Panc1 (cell line): ENCODE results near the gene MLST8. TPM values are rescaled to one million over a fixed set of nuclear protein-coding genes. Genes with fewer than 3 reads are reported as not detected.

Experiments
- ATAC-seq: fragments of 200-7000 bp; cut with Tn5 transposase; 2 replicates; pipeline ENCODE4 v1.9.1; 2020; ENCODE audit warnings: mild to moderate bottlenecking, moderate library complexity
- BruUV-seq: library from RNA; stranded (reverse); fragments of 400-500 nt; replicated peaks from 2 replicates; lab custom pipeline; 2021; lab: Mats Ljungman, UMichigan
- CTCF ChIA-PET: fragments of 300-600 bp; sonication (Branson Sonifier 250); formaldehyde crosslinking; loops from one replicate; lab custom pipeline; 2022; ENCODE audit warnings: antibody characterized with exemption; lab: Charles Lee
- POLR2A ChIA-PET: fragments of 300-600 bp; sonication (Branson Sonifier 250); formaldehyde crosslinking; loops from one replicate; lab custom pipeline; 2022; ENCODE audit warnings: antibody characterized with exemption; lab: Charles Lee
- DNase-seq: peaks from one replicate; pipeline ENCODE4 v3.0.0-alpha.2; 2010; ENCODE audit warnings: low read depth, low spot score
- H3K27ac ChIP-seq: 2 replicates; pipeline ENCODE4 v1.5.1; 2011; ENCODE audit warnings: mild to moderate bottlenecking, low read length, inconsistent platforms
- H3K27me3 ChIP-seq: fragments of 200-500 bp; sonication (Bioruptor generic); 2 replicates; pipeline ENCODE4 v1.6.0; 2014; ENCODE audit warnings: low read length, inconsistent platforms; ENCODE audit not compliant: control insufficient read depth, insufficient read depth
- H3K36me3 ChIP-seq: fragments of 200-500 bp; sonication (Bioruptor generic); 2 replicates; pipeline ENCODE4 v1.5.1; 2014; ENCODE audit warnings: inconsistent platforms, mild to moderate bottlenecking, low read length, moderate library complexity; ENCODE audit not compliant: control insufficient read depth, insufficient read depth
- H3K4me1 ChIP-seq: 2 replicates; pipeline ENCODE4 v1.5.1; 2011; ENCODE audit warnings: inconsistent platforms, mild to moderate bottlenecking, low read length, moderate library complexity; ENCODE audit not compliant: control insufficient read depth, insufficient read depth
- H3K4me3 ChIP-seq, 2 experiments: 2 replicates each; pipeline ENCODE4 v1.5.1; 2011 to 2012; ENCODE audit warnings: low read depth in 2 of 2, low read length in 2 of 2, mild to moderate bottlenecking in 2 of 2, inconsistent platforms in 1 of 2, moderate library complexity in 1 of 2
- H3K9me3 ChIP-seq: fragments of 200-500 bp; sonication (Bioruptor generic); 2 replicates; pipeline ENCODE4 v1.5.1; 2014; ENCODE audit warnings: low read depth, mild to moderate bottlenecking, inconsistent platforms, low read length, moderate library complexity; ENCODE audit not compliant: control insufficient read depth, insufficient read depth
- POLR2AphosphoS5 ChIP-seq: IDR thresholded peaks from 2 replicates; pipeline ENCODE4 v1.6.1; 2012; ENCODE audit warnings: mild to moderate bottlenecking, low read depth, low read length, moderate library complexity
- SIN3A ChIP-seq: IDR thresholded peaks from 2 replicates; pipeline ENCODE4 v1.6.1; 2012; ENCODE audit warnings: low read depth, mild to moderate bottlenecking, low read length, moderate library complexity, borderline replicate concordance; ENCODE audit not compliant: insufficient read depth
- TCF7L2 ChIP-seq: IDR thresholded peaks from 2 replicates; pipeline ENCODE4 v1.6.1; 2011; ENCODE audit warnings: mild to moderate bottlenecking, low read depth, low read length, inconsistent platforms
- in situ Hi-C: cut with HindIII; loops from 2 replicates; pipeline ENCODE4 v1.10.0; 2016; ENCODE audit warnings: low sequenced_read_pairs, low pct_unique_long_range_greater_than_20kb
- intact Hi-C: fragments of 100-400 bp; cut with micrococcal nuclease; formaldehyde crosslinking; loops from one replicate; pipeline ENCODE4 v1.10.0; 2022; ENCODE audit not compliant: unreplicated experiment
- total RNA-seq: library from RNA; stranded (reverse); gene quantifications from one replicate; pipeline ENCODE4 v1.2.1, GENCODE V29; 2021; ENCODE audit not compliant: unreplicated experiment
- TF ChIP-seq, protein P1 (sequence below), 2 experiments: IDR thresholded peaks; 2 replicates each; pipeline ENCODE4 v1.6.1; 2011 to 2012; ENCODE audit warnings: low read depth in 2 of 2, control low read depth in 1 of 2, low read length in 1 of 2, mild to moderate bottlenecking in 1 of 2, moderate library complexity in 1 of 2; ENCODE audit not compliant: insufficient read depth in 1 of 2
- TF ChIP-seq, protein P2 (sequence below): fragments of 450-650 bp; IDR thresholded peaks from 2 replicates; pipeline ENCODE4 v1.5.1; 2017; ENCODE audit warnings: mild to moderate bottlenecking

Gene MLST8
- total RNA-seq, 1 experiment from 2014 or later = 91.1 TPM

DNA sequence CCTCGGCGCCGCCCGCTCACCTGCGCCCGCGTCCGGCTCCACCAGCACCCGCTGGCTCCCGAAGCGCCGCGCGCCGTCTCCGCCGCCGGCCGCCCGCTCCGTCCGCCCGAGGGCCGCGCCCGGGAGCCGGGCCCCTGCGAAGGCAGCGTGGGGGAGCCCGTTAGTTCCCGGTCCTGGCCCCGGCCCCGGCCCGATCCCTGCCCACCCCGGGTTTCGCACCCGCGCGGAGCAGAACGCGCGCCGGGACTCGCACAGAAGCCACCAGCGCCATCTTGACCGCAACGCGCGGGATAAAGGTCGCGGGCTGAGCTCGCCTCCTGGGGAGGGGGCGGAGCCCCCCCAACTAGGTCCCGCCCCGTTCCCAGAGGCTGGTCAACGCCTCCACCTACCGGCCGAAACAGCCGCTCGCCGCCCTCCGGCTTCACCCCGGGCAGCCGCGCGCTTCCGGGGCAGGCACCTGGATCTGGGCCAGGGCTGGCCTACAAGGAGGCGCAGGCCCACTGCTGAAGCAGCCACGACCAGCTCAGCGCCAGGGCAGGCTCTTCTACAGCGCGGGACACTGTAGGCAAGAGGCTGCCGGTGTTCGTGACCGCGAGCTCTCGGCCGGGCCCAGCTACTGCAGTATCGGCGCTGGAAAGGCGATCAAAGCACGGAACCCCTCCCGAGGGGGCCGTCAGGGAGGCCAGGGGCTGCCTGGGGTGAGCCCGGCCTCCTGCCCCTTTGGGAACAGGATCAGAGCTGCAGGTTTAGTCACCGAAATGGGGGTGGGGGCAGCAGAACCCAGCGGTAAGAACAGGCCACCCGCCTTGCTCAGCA is 46.2 kb downstream of the MLST8 start, which contains the start of gene ECI1:
Gene ECI1 (minus strand): TSS at position 292 of the 816 bp plus-strand sequence. CDS start 21 bp downstream, at position 271.
- BruUV-seq = no TSS peak
- ATAC-seq (peak; percentile 90), DNase-seq (peak; percentile 64)
- intact Hi-C loops (no loop called here), in situ Hi-C loops (no loop called here)
- POLR2A ChIA-PET = interaction anchor here (0.5 to 1.2 kb wide), 5 partner anchors 13 to 326 kb away, joined by 3 to 14 read pairs (median 3); partner anchors contain the start of genes PGP and TRAF7
- peak within 1 kb of the TSS; percentile 90 for H3K27ac ChIP-seq
- peaks cover under 1% of the 10 kb centered on the region; the same call in 1 of the 2 replicates for H3K36me3 ChIP-seq
- peaks cover 22% of the 10 kb centered on the region for H3K4me1 ChIP-seq
- H3K4me3 ChIP-seq = peak within 1 kb of the TSS; percentile 73 to 87
- CTCF ChIA-PET = interaction anchor here (0.5 to 1.0 kb wide), 4 partner anchors 56 to 217 kb away, joined by 3 to 4 read pairs (median 4); no protein-coding TSS in a partner anchor
- H3K9me3 ChIP-seq = no peaks in the 10 kb centered on the region
- TF ChIP-seq SIN3A (peak; percentile 61; the same call in 1 of the 2 replicates), TCF7L2 (peak; percentile 90), POLR2AphosphoS5 (peak; percentile 97)
- TF ChIP-seq, protein P1, sequence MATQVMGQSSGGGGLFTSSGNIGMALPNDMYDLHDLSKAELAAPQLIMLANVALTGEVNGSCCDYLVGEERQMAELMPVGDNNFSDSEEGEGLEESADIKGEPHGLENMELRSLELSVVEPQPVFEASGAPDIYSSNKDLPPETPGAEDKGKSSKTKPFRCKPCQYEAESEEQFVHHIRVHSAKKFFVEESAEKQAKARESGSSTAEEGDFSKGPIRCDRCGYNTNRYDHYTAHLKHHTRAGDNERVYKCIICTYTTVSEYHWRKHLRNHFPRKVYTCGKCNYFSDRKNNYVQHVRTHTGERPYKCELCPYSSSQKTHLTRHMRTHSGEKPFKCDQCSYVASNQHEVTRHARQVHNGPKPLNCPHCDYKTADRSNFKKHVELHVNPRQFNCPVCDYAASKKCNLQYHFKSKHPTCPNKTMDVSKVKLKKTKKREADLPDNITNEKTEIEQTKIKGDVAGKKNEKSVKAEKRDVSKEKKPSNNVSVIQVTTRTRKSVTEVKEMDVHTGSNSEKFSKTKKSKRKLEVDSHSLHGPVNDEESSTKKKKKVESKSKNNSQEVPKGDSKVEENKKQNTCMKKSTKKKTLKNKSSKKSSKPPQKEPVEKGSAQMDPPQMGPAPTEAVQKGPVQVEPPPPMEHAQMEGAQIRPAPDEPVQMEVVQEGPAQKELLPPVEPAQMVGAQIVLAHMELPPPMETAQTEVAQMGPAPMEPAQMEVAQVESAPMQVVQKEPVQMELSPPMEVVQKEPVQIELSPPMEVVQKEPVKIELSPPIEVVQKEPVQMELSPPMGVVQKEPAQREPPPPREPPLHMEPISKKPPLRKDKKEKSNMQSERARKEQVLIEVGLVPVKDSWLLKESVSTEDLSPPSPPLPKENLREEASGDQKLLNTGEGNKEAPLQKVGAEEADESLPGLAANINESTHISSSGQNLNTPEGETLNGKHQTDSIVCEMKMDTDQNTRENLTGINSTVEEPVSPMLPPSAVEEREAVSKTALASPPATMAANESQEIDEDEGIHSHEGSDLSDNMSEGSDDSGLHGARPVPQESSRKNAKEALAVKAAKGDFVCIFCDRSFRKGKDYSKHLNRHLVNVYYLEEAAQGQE (IDR thresholded peaks at IDR 0.05; ENCODE audit: insufficient read depth in 1 of 2, low read depth in 2 of 2, low read length in 1 of 2) = peak in 1 of 2 experiments; percentile 62; a peak in 1 of 4 replicates
- TF ChIP-seq, protein P2, sequence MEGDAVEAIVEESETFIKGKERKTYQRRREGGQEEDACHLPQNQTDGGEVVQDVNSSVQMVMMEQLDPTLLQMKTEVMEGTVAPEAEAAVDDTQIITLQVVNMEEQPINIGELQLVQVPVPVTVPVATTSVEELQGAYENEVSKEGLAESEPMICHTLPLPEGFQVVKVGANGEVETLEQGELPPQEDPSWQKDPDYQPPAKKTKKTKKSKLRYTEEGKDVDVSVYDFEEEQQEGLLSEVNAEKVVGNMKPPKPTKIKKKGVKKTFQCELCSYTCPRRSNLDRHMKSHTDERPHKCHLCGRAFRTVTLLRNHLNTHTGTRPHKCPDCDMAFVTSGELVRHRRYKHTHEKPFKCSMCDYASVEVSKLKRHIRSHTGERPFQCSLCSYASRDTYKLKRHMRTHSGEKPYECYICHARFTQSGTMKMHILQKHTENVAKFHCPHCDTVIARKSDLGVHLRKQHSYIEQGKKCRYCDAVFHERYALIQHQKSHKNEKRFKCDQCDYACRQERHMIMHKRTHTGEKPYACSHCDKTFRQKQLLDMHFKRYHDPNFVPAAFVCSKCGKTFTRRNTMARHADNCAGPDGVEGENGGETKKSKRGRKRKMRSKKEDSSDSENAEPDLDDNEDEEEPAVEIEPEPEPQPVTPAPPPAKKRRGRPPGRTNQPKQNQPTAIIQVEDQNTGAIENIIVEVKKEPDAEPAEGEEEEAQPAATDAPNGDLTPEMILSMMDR = no peak; the same call in 1 of the 2 replicates
- no peaks in the 10 kb centered on the region for H3K27me3 ChIP-seq

DNA sequence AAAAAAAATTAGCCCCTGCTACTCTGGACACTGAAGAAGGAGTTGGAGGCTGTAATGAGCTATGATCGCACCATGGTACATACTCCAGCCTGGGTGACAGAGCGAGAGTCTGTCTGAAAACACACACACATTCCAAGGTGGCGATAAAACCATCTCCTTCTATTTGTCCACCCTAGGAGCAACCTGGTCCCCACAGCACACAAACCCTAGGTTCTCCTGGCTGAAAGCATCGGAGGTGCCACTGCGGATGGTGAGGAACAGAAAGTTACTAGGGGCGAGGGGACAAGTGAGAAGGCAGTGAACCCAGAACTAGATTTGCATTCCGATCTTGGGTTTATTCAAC is 47.5 kb downstream of the MLST8 start:
- in situ Hi-C loops (no loop called here), intact Hi-C loops (no loop called here)
- Histone ChIP-seq H3K27ac (0 out of 2 replicates have a peak overlapping the region, but pooled peaks have one; percentile 18), H3K4me3 (no peak overlapping the region), H3K9me3 (no peaks in the 10 kb centered on the region), H3K4me1 (peaks cover 22% of the 10 kb centered on the region), H3K27me3 (no peaks in the 10 kb centered on the region), H3K36me3 (peaks cover 10% of the 10 kb centered on the region; the same call in 1 of the 2 replicates)
- POLR2A ChIA-PET = interaction anchor here (0.5 kb wide), 1 partner anchor 11 kb away, joined by 5 read pairs; no protein-coding TSS in a partner anchor
- no TSS peak for BruUV-seq
- TF ChIP-seq TCF7L2 (no peak), SIN3A (no peak), POLR2AphosphoS5 (no peak)
- TF ChIP-seq, protein P2 = no peak
- TF ChIP-seq, protein P1 (IDR thresholded peaks at IDR 0.05; ENCODE audit: insufficient read depth in 1 of 2, low read depth in 2 of 2, low read length in 1 of 2) = no peak
- DNase-seq = no peak
- CTCF ChIA-PET = interaction anchor here (0.7 kb wide), 1 partner anchor 112 kb away, joined by 3 read pairs; no protein-coding TSS in a partner anchor
- ATAC-seq = peak; percentile 19; the same call in 1 of the 2 replicates
